Spleen (tissue), 11 donors: Measurements from ENCODE around the gene SACM1L. TPM values are rescaled to one million over a fixed set of nuclear protein-coding genes. Genes with fewer than 3 reads are reported as not detected.

Experiments used
- DNase-seq: peaks from one replicate; pipeline ENCODE4 v3.0.0-alpha.2; 2020
- H3K27ac ChIP-seq, 8 donors: fragments of 200-600 bp; sonication (generic) in 7 of 8; 1 replicate in 4 of 8; 2 replicates in 4 of 8; pipeline versions ENCODE4 v1.5.0 to v1.8.0; 2016 to 2021; ENCODE audit warnings: inconsistent platforms in 4 of 8, mild to moderate bottlenecking in 4 of 8, moderate library complexity in 1 of 8
- H3K27me3 ChIP-seq, 7 donors: fragments of 200-600 bp; sonication (generic) in 6 of 7; replicated peaks in 1 of 7; 1 replicate in 4 of 7; 2 replicates in 3 of 7; pipeline versions ENCODE4 v1.5.0 to v1.8.0; 2016 to 2021; ENCODE audit warnings: inconsistent platforms in 3 of 7, mild to moderate bottlenecking in 1 of 7
- H3K36me3 ChIP-seq, 6 donors: fragments of 200-600 bp; sonication (generic) in 5 of 6; 1 replicate in 4 of 6; 2 replicates in 2 of 6; pipeline versions ENCODE4 v1.5.0 to v1.8.0; 2016 to 2021; ENCODE audit warnings: inconsistent platforms in 2 of 6
- H3K4me1 ChIP-seq, 6 donors: fragments of 200-600 bp; sonication (generic) in 5 of 6; 1 replicate in 3 of 6; 2 replicates in 3 of 6; pipeline versions ENCODE4 v1.5.0 to v1.8.0; 2016 to 2021; ENCODE audit warnings: inconsistent platforms in 3 of 6
- H3K4me3 ChIP-seq, 8 donors: fragments of 200-600 bp; sonication (generic) in 7 of 8; 1 replicate in 4 of 8; 2 replicates in 4 of 8; pipeline versions ENCODE4 v1.5.0 to v1.8.0; 2016 to 2021; ENCODE audit warnings: inconsistent platforms in 4 of 8, mild to moderate bottlenecking in 4 of 8, moderate library complexity in 2 of 8
- H3K9me3 ChIP-seq, 8 donors: fragments of 200-600 bp; sonication (generic) in 7 of 8; 1 replicate in 4 of 8; 2 replicates in 4 of 8; pipeline versions ENCODE4 v1.5.0 to v1.8.0; 2016 to 2021; ENCODE audit warnings: inconsistent platforms in 4 of 8
- CTCF ChIP-seq, 11 experiments: fragments of 200-600 bp in 7 of 11; fragments of 450-650 bp in 4 of 11; sonication (generic) in 4 of 11; IDR thresholded peaks in 8 of 11; conservative IDR thresholded peaks in 3 of 11; 1 replicate in 7 of 11; 2 replicates in 4 of 11; pipeline versions ENCODE4 v1.4.0 to v1.8.0; 2016 to 2021; ENCODE audit warnings: antibody characterized with exemption in 11 of 11, inconsistent platforms in 4 of 11, mild to moderate bottlenecking in 1 of 11
- POLR2A ChIP-seq, 3 donors: fragments of 450-650 bp; IDR thresholded peaks; one replicate each; pipeline ENCODE4 v1.5.1; 2017; ENCODE audit warnings: antibody characterized with exemption in 3 of 3, mild to moderate bottlenecking in 1 of 3
- POLR2AphosphoS5 ChIP-seq, 3 donors: sonication (generic); formaldehyde crosslinking; IDR thresholded peaks; one replicate each; pipeline ENCODE4 v1.5.1; 2017; ENCODE audit warnings: antibody characterized with exemption in 3 of 3
- WGBS, 5 donors: extraction: QIAGEN DNeasy Blood & Tissue Kit in 3 of 5; methylation state at CpG; one replicate each; pipeline versions ENCODE4 v1.1.5 to v1.1.7; 2013 to 2018; 5-methylcytosine and 5-hydroxymethylcytosine counted together
- intact Hi-C: fragments of 100-400 bp; cut with DNase I; formaldehyde crosslinking; loops from one replicate; pipeline ENCODE4 v1.15.0; 2023; ENCODE audit warnings: low total_unique reads
- polyA plus RNA-seq, 3 donors: library from polyadenylated mRNA; stranded (reverse); fragments of 200-250 nt; gene quantifications; one replicate each; pipeline ENCODE4 v1.2.1, GENCODE V29; 2013
- total RNA-seq, 7 donors: library from RNA; depleted of rRNA in 3 of 7; stranded (reverse); fragments of >200 nt in 3 of 7; fragmentation: NEBNext Ultra II Directional in 4 of 7; extraction: Animal tissue kit (Norgen Biotek cat#: 25700) in 4 of 7; gene quantifications; one replicate each; pipeline versions ENCODE4 v1.1.0 to v1.2.1, GENCODE V29; 2016 to 2021
- donor health status: healthy with polysubstance abuse.
- donor health status: DM: no; HTN: no; CAD: no; lungs with moderate emphysema.
- donor health status: DM: no; HTN: no; CAD: no.
- donor health status: Bipolar disorder and iron deficiency.
- donor health status: healthy.
- donor health status: DM: no; HTN: no; CAD: no.
- donor health status: DM: yes; HTN: yes; CAD: no.

The SACM1L gene
- total and polyA plus RNA-seq, 10 donors = 21.0 to 93.7 (median 57.2) TPM

GRCh38 chr3:45642731-45643152 is 46.5 kb upstream of the SACM1L start:
- Histone ChIP-seq H3K27ac (no peak overlapping the region), H3K9me3 (no peaks in the 10 kb centered on the region), H3K4me3 (no peak overlapping the region), H3K36me3 (peaks cover 0 to 44% (median under 1%) of the 10 kb centered on the region in 6 donors), H3K27me3 (no peaks in the 10 kb centered on the region), H3K4me1 (peaks cover 0 to 82% (median 55%) of the 10 kb centered on the region in 6 donors)
- intact Hi-C loops = no loop called here
- no peak for TF ChIP-seq POLR2AphosphoS5 (IDR thresholded peaks at IDR 0.05)
- no peak for TF ChIP-seq CTCF (IDR thresholded peaks at IDR 0.05 in 8 of 11, conservative IDR thresholded peaks at IDR 0.05 in 3 of 11)
- TF ChIP-seq POLR2A (IDR thresholded peaks at IDR 0.05) = no peak
- DNase-seq = no peak
- WGBS, 5 donors = 59 to 75% (median 66%) methylated on average over 6 of the region's 6 CpGs

- no peak for DNase-seq
- intact Hi-C loops = no loop called here
- WGBS, 5 donors = 78 to 86% (median 85%) methylated on average over 11 of the region's 11 CpGs
- no peaks in the 10 kb centered on the region for H3K27me3 ChIP-seq
- H3K9me3 ChIP-seq = peaks cover 0 to 11% (median 9%) of the 10 kb centered on the region in 8 donors
- no peak overlapping the region for H3K4me3 ChIP-seq
- no peak for TF ChIP-seq POLR2A (IDR thresholded peaks at IDR 0.05)
- TF ChIP-seq CTCF (IDR thresholded peaks at IDR 0.05 in 8 of 11, conservative IDR thresholded peaks at IDR 0.05 in 3 of 11) = no peak
- TF ChIP-seq POLR2AphosphoS5 (IDR thresholded peaks at IDR 0.05) = no peak
- peaks cover 0 to 42% (median 0%) of the 10 kb centered on the region in 6 donors for H3K36me3 ChIP-seq
- H3K4me1 ChIP-seq = peaks cover 0 to 77% (median 53%) of the 10 kb centered on the region in 6 donors
- H3K27ac ChIP-seq = peak overlapping the region in 1 of 8 donors; percentile 38
These were observed 45.0 kb upstream of the SACM1L start for GRCh38 chr3:45644063-45644790.

- peaks cover 0 to 72% (median 49%) of the 10 kb centered on the region in 6 donors for H3K4me1 ChIP-seq
- intact Hi-C loops = no loop called here
- peak overlapping the region in 1 of 8 donors; percentile 38 for H3K27ac ChIP-seq
- no peak for DNase-seq
- peaks cover 0 to 42% (median 0%) of the 10 kb centered on the region in 6 donors for H3K36me3 ChIP-seq
- TF ChIP-seq CTCF (IDR thresholded peaks at IDR 0.05 in 8 of 11, conservative IDR thresholded peaks at IDR 0.05 in 3 of 11) (no peak), POLR2AphosphoS5 (IDR thresholded peaks at IDR 0.05) (no peak), POLR2A (IDR thresholded peaks at IDR 0.05) (no peak)
- no peaks in the 10 kb centered on the region for H3K27me3 ChIP-seq
- no peak overlapping the region for H3K4me3 ChIP-seq
- H3K9me3 ChIP-seq = peaks cover 0 to 17% (median 13%) of the 10 kb centered on the region in 8 donors
- 46 to 62% (median 55%) methylated on average over 5 of the region's 5 CpGs for WGBS, 5 donors
These were observed 44.4 kb upstream of the SACM1L start for GRCh38 chr3:45644791-45645201.

- TF ChIP-seq POLR2A (IDR thresholded peaks at IDR 0.05) = no peak
- TF ChIP-seq POLR2AphosphoS5 (IDR thresholded peaks at IDR 0.05) = peak; percentile 18 to 49 (median 19)
- TF ChIP-seq CTCF (IDR thresholded peaks at IDR 0.05 in 8 of 11, conservative IDR thresholded peaks at IDR 0.05 in 3 of 11) = no peak
- DNase-seq = no peak
- WGBS, 5 donors = 57 to 90% (median 82%) methylated on average over 5 to 6 of the region's 6 CpGs
- Histone ChIP-seq H3K9me3 (peaks cover 0 to 20% (median 17%) of the 10 kb centered on the region in 8 donors), H3K27me3 (no peaks in the 10 kb centered on the region), H3K36me3 (peaks cover 0 to 41% (median 0%) of the 10 kb centered on the region in 6 donors), H3K27ac (peak overlapping the region in 4 of 8 donors; percentile 38 to 63 (median 61)), H3K4me1 (peaks cover 0 to 63% (median 37%) of the 10 kb centered on the region in 6 donors), H3K4me3 (no peak overlapping the region)
- intact Hi-C loops = no loop called here
These were observed 43.1 kb upstream of the SACM1L start for GRCh38 chr3:45646051-45646585.
